Measurements from ENCODE around the gene USP11. TPM values are rescaled to one million over a fixed set of nuclear protein-coding genes. Genes with fewer than 3 reads are reported as not detected.

The USP11 gene
- total RNA-seq, 1 donor from 2014 or later, result 189 TPM

DNA sequence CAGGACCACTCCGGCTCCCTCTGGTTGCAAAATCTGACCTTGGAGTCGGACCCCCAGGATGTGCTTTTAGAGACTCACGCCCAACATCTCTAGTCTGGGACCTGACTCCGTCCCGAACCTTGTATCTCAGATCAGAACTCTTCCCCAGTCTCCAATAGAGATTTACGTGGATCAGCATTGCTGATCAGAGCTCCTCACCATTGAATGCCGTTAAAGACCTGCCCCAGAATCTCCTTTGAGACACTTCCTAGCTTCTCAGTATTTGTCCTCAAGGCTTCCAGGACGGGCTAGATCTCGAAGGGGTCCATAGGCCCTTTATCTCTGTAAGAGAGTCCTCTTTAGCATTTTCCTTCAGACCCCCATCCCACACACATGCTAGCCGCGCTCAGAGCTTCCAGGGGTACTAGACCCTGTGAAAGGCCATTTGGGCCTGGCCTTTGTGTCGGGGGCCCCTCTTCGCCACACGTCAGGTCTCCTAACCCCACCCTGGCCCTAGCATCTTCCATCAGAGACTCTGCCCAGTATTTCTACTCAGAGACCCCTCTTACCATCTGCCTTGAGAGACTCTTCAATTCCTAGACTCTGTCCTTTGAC, 38.5 kb upstream of the USP11 start:
- Mint-ChIP-seq H3K27me3 (no peaks in the 10 kb centered on the region), H3K4me3 (peak overlapping the region; percentile 100), H3K9me3 (no peaks in the 10 kb centered on the region), H3K4me1 (ENCODE audit: unreplicated experiment) (peaks cover 54% of the 10 kb centered on the region), H3K36me3 (peaks cover 34% of the 10 kb centered on the region), H3K27ac (peak overlapping the region; percentile 99)
- TF ChIP-seq, protein P1, sequence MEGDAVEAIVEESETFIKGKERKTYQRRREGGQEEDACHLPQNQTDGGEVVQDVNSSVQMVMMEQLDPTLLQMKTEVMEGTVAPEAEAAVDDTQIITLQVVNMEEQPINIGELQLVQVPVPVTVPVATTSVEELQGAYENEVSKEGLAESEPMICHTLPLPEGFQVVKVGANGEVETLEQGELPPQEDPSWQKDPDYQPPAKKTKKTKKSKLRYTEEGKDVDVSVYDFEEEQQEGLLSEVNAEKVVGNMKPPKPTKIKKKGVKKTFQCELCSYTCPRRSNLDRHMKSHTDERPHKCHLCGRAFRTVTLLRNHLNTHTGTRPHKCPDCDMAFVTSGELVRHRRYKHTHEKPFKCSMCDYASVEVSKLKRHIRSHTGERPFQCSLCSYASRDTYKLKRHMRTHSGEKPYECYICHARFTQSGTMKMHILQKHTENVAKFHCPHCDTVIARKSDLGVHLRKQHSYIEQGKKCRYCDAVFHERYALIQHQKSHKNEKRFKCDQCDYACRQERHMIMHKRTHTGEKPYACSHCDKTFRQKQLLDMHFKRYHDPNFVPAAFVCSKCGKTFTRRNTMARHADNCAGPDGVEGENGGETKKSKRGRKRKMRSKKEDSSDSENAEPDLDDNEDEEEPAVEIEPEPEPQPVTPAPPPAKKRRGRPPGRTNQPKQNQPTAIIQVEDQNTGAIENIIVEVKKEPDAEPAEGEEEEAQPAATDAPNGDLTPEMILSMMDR (conservative IDR thresholded peaks at IDR 0.05), result no peak
- DNase-seq (ENCODE audit: extremely low spot score, unreplicated experiment), result no peak

DNA sequence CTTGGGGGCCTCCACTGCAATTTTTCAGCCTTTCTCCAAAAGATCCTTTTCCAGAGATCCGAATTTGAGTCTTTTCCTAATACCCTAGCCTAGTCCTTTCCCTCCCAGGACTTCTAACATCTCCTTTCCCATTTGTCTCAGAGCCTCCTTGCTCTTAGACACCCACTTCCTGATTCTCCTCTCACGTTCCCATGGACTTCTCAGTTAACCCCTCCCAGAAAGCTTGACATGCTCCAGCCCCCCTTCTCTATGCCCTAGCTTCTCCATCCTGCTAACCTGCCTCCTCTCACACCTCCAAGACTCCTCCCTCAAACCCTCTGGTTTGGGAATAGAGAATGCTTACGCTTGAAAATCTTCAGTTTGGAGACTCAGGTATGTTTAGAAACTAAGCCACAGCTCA, 36.7 kb upstream of the USP11 start:
- H3K4me3 Mint-ChIP-seq, result peak overlapping the region; percentile 100
- TF ChIP-seq, protein P1 (conservative IDR thresholded peaks at IDR 0.05), result no peak
- no peaks in the 10 kb centered on the region for H3K9me3 Mint-ChIP-seq
- peaks cover 42% of the 10 kb centered on the region for H3K36me3 Mint-ChIP-seq
- no peak for DNase-seq (ENCODE audit: extremely low spot score, unreplicated experiment)
- H3K27me3 Mint-ChIP-seq, result no peaks in the 10 kb centered on the region
- H3K4me1 Mint-ChIP-seq (ENCODE audit: unreplicated experiment), result peaks cover 54% of the 10 kb centered on the region
- peak overlapping the region; percentile 99 for H3K27ac Mint-ChIP-seq

DNA sequence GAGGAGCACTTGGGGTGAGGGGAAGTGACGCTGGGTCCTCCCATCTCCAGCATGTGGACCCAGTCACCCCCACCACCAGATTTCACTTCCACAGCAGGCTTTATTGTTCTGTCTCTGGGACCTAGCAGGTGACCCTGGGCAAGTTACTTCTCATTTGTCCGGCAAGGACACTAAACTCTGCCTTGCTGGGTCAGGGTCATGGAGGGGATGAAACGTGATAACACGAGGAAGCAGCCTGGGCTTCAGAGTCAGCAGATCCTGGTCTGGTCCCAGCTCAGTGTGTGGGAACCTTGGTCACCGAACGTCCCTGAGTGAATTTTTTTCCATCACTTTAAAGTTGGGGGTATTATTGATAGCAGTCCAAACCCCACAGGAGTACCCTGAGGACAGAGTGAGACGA, 35.3 kb upstream of the USP11 start:
- peak overlapping the region; percentile 99 for H3K27ac Mint-ChIP-seq
- no peaks in the 10 kb centered on the region for H3K9me3 Mint-ChIP-seq
- DNase-seq (ENCODE audit: extremely low spot score, unreplicated experiment), result no peak
- peaks cover 54% of the 10 kb centered on the region for H3K4me1 Mint-ChIP-seq (ENCODE audit: unreplicated experiment)
- no peaks in the 10 kb centered on the region for H3K27me3 Mint-ChIP-seq
- H3K4me3 Mint-ChIP-seq, result peak overlapping the region; percentile 100
- H3K36me3 Mint-ChIP-seq, result peaks cover 55% of the 10 kb centered on the region
- TF ChIP-seq, protein P1 (conservative IDR thresholded peaks at IDR 0.05), result no peak

DNA sequence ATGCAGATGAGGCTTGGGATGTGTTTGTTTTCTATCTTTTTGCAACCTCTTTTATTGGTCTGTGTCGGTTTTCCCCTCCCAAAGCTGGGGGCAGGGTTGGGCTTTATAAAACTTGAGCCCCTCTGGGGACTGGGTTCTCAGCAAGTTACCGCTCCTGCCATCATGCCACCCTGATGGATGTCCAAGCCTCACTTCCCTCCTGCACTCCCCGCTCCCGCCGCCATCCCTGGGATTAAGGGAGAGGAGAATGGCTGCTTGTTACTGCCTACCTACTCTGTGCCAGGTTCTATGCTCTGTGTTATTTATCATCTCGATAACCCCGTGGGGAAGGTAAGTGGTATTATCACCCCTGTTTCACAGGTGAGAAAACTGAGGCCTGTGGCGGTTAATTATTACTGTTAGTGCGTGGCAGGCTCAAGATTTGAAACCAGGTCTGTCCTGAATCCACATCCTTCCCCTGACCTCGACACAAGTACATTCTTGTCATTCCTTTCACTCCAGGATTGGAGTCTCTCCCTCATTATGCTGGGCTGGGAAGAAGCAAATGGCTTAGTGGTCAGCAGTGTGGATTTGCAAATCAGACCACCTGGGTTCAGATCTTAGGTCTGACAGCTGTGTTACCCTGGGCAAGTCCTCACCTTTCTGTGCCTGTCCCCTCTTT, 34.7 kb upstream of the USP11 start:
- Mint-ChIP-seq H3K27me3 (no peaks in the 10 kb centered on the region), H3K36me3 (peaks cover 55% of the 10 kb centered on the region), H3K27ac (peak overlapping the region; percentile 99), H3K4me1 (ENCODE audit: unreplicated experiment) (peaks cover 52% of the 10 kb centered on the region), H3K4me3 (peak overlapping the region; percentile 100), H3K9me3 (no peaks in the 10 kb centered on the region)
- no peak for DNase-seq (ENCODE audit: extremely low spot score, unreplicated experiment)
- TF ChIP-seq, protein P1 (conservative IDR thresholded peaks at IDR 0.05), result no peak

DNA sequence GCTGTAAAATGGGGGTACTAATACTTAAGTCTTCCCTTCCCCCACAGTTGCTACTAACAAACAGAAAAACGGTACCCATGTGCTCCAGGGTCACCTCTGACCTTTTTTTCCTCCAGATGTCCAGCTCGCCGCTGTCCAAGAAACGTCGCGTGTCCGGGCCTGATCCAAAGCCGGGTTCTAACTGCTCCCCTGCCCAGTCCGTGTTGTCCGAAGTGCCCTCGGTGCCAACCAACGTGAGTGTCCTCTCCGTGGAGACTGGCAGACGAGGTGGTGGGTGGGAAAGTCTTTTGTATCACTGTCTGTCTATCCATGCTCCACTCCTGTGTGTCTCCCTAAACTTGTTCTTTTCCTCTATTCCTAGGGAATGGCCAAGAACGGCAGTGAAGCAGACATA, 34.1 kb upstream of the USP11 start:
- H3K4me3 Mint-ChIP-seq, result peak overlapping the region; percentile 43
- H3K4me1 Mint-ChIP-seq (ENCODE audit: unreplicated experiment), result peaks cover 46% of the 10 kb centered on the region
- peaks cover 50% of the 10 kb centered on the region for H3K36me3 Mint-ChIP-seq
- TF ChIP-seq, protein P1 (conservative IDR thresholded peaks at IDR 0.05), result no peak
- no peak for DNase-seq (ENCODE audit: extremely low spot score, unreplicated experiment)
- H3K27me3 Mint-ChIP-seq, result no peaks in the 10 kb centered on the region
- H3K27ac Mint-ChIP-seq, result no peak overlapping the region
- H3K9me3 Mint-ChIP-seq, result no peaks in the 10 kb centered on the region
